HG02973 (cell line): Measurements from ENCODE around the gene PRKCZ.

Experiments
- ATAC-seq: cut with Tn5 transposase; IDR thresholded peaks from one replicate; pipeline ENCODE4 v1.9.1; 2021; ENCODE audit warnings: moderate library complexity; ENCODE audit not compliant: unreplicated experiment

PRKCZ gene

GRCh38 chr1:2024451-2024850 is 25.8 kb upstream of the PRKCZ start:
- ATAC-seq, result no peak

- ATAC-seq, result no peak
Measured at GRCh38 chr1:2024887-2025286, 25.3 kb upstream of the PRKCZ start.

GRCh38 chr1:2025491-2025981 is 24.7 kb upstream of the PRKCZ start:
- ATAC-seq, result no peak

GRCh38 chr1:2027961-2028583 is 22.1 kb upstream of the PRKCZ start:
- ATAC-seq, result no peak

DNA sequence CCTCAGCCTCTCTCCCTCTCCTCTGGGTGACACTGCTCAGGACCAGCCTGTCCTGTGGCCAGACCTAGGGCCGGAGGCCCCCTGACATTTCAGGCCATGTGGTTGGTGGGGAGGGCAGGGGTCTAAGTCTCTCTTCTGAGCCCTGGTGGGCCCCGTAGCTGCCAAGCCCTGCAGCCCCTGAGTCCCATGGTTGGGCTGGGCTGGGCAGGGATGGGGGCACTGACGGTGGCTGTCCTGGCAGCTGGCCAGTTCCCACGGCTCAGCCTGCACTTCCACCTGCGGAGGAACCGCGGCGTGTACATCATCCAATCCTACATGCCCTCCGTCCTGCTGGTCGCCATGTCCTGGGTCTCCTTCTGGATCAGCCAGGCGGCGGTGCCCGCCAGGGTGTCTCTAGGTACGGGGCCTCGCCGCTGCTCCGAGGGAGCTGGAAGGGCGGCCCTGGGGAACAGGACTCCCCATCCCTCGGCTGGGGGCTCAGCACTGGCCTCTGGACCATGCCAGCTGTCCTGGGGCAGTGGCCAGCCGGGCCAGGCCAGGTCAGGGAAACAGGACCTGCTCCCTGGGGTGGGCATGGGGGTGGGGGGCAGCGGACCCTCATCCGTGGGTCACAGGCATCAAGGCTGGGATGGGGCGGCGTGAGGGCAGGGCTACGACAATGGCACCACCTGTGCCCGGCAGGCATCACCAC is 21.2 kb upstream of the PRKCZ start:
- no peak for ATAC-seq

DNA sequence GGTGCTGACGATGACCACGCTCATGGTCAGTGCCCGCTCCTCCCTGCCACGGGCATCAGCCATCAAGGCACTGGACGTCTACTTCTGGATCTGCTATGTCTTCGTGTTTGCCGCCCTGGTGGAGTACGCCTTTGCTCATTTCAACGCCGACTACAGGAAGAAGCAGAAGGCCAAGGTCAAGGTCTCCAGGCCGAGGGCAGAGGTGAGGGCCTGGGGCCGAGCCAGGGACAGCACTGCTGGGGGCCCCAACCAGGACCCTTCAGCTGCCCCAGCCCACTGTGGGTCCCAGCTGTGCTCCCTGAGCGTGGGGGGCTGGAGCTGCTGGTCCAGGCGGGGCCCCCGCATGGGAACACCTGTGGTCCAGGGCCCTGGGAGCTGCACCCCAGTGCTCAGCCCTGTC is 20.6 kb upstream of the PRKCZ start:
- no peak for ATAC-seq

DNA sequence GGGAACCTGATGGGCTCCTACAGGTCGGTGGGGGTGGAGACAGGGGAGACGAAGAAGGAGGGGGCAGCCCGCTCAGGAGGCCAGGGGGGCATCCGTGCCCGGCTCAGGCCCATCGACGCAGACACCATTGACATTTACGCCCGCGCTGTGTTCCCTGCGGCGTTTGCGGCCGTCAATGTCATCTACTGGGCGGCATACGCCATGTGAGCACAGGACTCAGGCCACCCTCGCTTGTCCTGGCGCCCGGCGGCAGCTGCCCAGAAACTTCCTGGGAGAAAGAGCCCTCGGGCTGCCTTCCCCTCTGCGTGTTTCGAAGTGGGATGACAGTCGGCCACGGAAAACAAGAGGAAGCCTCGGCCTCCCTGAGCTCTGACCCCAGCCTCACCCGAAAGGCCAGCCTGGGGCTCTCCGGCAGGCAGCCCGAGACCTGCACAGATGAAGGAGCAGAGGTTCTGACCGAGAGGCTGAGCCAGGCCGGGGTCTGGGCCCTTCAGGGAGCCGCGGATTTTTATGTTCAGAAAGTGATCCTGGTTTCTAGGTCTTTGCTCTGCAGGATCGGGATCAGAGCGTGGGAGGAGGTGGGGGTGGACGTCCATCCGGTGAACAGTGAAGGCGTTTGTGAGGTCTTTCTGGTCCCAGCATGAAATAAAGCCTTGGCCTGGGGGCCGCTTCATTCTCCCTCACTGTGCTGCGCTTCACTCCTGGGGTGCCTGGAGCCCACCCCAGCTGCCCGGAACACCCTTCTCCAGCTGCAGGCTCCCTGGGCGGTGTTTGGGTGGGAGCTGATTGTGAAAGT is 19.9 kb upstream of the PRKCZ start:
- no peak for ATAC-seq

DNA sequence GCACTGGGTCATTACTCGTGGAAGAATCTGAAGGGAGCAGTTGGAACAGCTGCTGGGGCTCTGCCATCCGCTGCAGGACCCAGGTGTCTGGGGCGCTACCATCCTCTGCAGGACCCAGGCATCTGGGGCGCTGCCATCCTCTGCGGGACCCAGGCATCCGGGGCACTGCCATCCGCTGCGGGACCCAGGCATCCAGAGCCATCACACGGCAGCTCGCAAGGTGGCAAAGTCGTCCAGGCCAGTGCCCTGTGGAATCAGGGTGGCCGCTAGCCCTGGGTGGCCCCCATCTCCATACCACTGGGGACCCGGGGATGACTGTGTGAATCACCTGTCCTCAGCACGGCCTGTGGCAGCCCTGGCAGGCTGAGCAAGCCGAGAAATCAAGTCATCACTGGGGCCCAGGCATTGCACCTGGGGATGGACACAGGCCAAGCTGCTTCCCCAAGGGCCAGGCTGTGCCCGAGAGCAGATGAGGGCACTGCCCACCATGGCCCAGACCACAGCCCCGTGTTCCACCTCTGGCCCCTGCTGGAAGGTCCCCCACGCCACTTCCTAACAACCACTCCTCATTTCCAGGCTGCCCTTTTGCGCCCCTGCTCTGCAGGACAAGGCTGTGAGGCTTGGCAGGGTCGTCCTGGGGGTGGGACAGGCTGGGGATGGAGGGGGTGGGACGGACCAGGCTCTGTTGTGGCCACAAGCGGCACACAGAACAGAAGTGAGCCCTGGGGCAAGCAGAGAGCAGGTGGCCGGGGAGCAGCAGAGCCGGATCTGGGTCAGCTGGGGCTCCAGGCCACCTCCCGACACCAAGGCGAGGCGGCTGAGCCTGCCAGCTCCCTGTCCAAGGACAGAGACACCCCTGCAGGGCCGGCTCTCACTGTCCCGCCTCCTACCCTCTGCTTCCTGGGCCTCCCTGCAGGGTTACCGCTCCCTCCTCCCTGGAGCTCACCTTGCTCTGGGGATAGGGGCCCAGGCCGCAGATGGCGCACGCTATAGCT is 18.4 kb upstream of the PRKCZ start:
- no peak for ATAC-seq

DNA sequence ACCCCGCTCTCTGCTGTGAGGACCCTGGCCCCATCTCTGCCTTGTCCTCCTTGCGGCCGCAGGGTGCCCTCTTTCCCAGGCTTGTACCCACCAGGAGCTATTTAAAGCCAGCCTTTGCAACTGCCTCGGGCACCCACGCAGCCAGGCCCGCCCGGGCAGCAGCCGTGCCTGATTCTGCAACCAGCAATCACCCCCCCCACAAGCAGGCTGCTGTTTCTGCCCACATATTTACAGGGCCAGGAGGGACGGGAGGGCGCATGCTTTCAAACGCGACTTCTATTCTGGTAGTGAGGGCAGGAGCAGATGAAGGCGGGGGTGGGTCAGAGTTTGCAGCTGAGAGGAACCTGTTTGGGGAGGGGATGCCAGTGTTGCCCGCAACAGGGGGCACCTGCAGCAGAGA is 17.5 kb upstream of the PRKCZ start:
- no peak for ATAC-seq

GRCh38 chr1:2033165-2033564 is 17.0 kb upstream of the PRKCZ start:
- ATAC-seq, result no peak

GRCh38 chr1:2036287-2036686 is 13.9 kb upstream of the PRKCZ start:
- ATAC-seq, result no peak

DNA sequence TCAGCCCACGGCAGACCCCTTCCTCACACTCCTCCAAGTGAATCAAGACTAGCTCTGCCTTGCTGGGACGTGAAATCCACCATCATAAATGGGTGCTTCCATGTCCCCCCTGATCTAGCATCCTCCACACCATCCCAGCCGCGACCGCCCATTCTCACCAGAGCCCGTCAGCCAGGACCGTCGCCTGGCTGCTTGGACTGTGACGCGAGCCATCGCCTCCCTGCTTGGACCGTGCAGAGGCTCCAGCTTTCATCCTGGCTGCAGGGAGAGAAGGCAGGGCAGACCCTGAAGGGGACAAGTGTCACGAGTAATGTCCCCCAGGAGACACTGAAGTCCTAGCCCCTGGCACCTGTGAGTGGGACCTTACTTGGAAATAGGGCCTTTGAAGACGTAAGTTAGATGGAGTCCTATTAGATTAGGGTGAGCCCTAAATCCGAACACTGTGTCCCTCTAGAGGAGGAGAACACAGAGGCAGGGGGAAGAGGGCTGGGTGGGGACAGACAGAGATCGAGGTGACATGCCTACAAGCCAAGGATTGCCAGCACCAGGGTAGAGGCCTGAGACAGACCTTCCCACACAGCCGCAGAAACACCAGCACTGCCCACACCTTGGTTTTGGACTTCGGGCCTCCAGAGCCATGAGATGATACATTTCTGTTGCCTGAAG is 12.8 kb upstream of the PRKCZ start:
- ATAC-seq, result no peak

DNA sequence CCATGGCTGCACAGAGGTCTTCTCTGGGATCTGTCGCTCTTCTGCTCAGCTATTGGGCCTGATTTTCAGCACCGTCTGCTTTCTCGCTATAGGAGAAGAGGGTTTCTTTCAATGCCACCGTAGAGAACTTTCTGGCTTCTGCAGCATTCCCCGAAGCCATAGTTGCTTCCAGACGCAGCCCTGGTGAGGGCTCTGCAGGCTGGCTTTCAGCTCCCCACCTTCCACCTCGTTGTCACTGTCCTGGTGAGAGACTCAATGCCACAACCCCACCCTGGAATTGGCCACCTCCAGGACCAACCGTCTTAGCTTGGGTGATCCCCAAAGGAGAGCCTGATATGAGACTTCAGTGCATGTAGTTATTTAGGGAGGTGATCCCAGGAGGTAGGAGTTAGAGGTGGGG is 12.0 kb upstream of the PRKCZ start:
- no peak for ATAC-seq

DNA sequence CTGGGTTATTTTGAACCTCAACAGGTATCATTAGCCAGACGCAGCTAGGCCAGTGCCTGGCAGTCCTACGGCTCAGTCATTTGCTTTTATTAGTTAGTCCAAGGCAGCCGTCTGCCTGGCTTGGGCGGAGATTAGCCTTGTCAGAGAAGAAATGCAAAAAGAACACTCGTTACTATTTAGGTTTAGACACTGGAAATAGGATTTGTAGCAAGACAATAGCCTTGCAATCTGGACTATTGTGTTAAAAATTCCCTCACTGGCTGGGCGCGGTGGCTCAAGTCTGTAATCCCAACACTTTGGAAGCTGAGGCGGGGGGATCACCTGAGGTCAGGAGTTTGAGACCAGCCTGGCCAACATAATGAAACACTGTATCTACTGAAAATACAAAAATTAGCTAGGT is 11.0 kb upstream of the PRKCZ start:
- no peak for ATAC-seq

- ATAC-seq, result no peak
Measured at GRCh38 chr1:2041305-2041704, 8.9 kb upstream of the PRKCZ start.

- no peak for ATAC-seq
Measured at GRCh38 chr1:2041887-2042286, 8.3 kb upstream of the PRKCZ start.

- ATAC-seq, result no peak
Measured at GRCh38 chr1:2042830-2043773, 7.1 kb upstream of the PRKCZ start.

- ATAC-seq, result no peak
Measured at GRCh38 chr1:2043886-2044285, 6.3 kb upstream of the PRKCZ start.
